WERI-Rb-1 (cell line): Measurements from ENCODE around the gene GALNTL6.

ENCODE experiments used
- DNase-seq: peaks from one replicate; pipeline ENCODE4 v3.0.0-alpha.2; 2020
- H3K27ac ChIP-seq: fragments of 250-450 bp; sonication (Bioruptor Pico); 2 replicates; pipeline ENCODE4 v1.5.1; 2020; ENCODE audit warnings: mild to moderate bottlenecking, moderate library complexity
- H3K27me3 ChIP-seq: fragments of 250-450 bp; sonication (Bioruptor Pico); 2 replicates; pipeline ENCODE4 v1.5.1; 2021; ENCODE audit warnings: mild to moderate bottlenecking, low read depth, moderate library complexity; ENCODE audit not compliant: insufficient read depth, severe bottlenecking
- H3K36me3 ChIP-seq: fragments of 250-450 bp; sonication (Bioruptor Pico); 2 replicates; pipeline ENCODE4 v1.5.1; 2020; ENCODE audit warnings: mild to moderate bottlenecking, moderate library complexity
- H3K4me3 ChIP-seq: 2 replicates; pipeline ENCODE4 v1.5.1; 2011; ENCODE audit warnings: low read depth, mild to moderate bottlenecking, control low read depth, low read length
- H3K9me3 ChIP-seq: fragments of 250-450 bp; sonication (Bioruptor Pico); 2 replicates; pipeline ENCODE4 v1.5.1; 2021; ENCODE audit warnings: mild to moderate bottlenecking, moderate library complexity; ENCODE audit not compliant: severe bottlenecking
- CTCF ChIP-seq: IDR thresholded peaks from 2 replicates; pipeline ENCODE4 v1.5.1; 2011; ENCODE audit warnings: low read depth, mild to moderate bottlenecking, control low read depth, inconsistent platforms, low read length

The GALNTL6 gene

GRCh38 chr4:172997217-172997609, 1184.0 kb downstream of the GALNTL6 start:
- Histone ChIP-seq H3K9me3 (no peaks in the 10 kb centered on the region), H3K27ac (no peak overlapping the region), H3K4me3 (no peak overlapping the region), H3K27me3 (no peaks in the 10 kb centered on the region), H3K36me3 (no peaks in the 10 kb centered on the region)
- no peak for TF ChIP-seq CTCF
- DNase-seq = no peak

GRCh38 chr4:172997856-172998255, 1184.7 kb downstream of the GALNTL6 start:
- DNase-seq = no peak
- TF ChIP-seq CTCF = no peak
- Histone ChIP-seq H3K9me3 (no peaks in the 10 kb centered on the region), H3K4me3 (no peak overlapping the region), H3K36me3 (no peaks in the 10 kb centered on the region), H3K27me3 (no peaks in the 10 kb centered on the region), H3K27ac (no peak overlapping the region)

- Histone ChIP-seq H3K27ac (no peak overlapping the region), H3K36me3 (no peaks in the 10 kb centered on the region), H3K4me3 (no peak overlapping the region), H3K9me3 (no peaks in the 10 kb centered on the region), H3K27me3 (no peaks in the 10 kb centered on the region)
- TF ChIP-seq CTCF = no peak
- no peak for DNase-seq
These were observed 1185.6 kb downstream of the GALNTL6 start for GRCh38 chr4:172998527-172999469.

GRCh38 chr4:173001571-173001970, 1188.4 kb downstream of the GALNTL6 start:
- no peak overlapping the region for H3K4me3 ChIP-seq
- no peaks in the 10 kb centered on the region for H3K27me3 ChIP-seq
- no peak for TF ChIP-seq CTCF
- no peak for DNase-seq
- H3K27ac ChIP-seq = no peak overlapping the region
- no peaks in the 10 kb centered on the region for H3K36me3 ChIP-seq
- no peaks in the 10 kb centered on the region for H3K9me3 ChIP-seq

GRCh38 chr4:173002830-173003561, 1189.8 kb downstream of the GALNTL6 start:
- Histone ChIP-seq H3K27ac (no peak overlapping the region), H3K4me3 (no peak overlapping the region), H3K27me3 (no peaks in the 10 kb centered on the region), H3K36me3 (no peaks in the 10 kb centered on the region), H3K9me3 (no peaks in the 10 kb centered on the region)
- DNase-seq = no peak
- TF ChIP-seq CTCF = no peak
